Left colon (tissue), 2 donors: ENCODE data around the gene PKP3. TPM values are rescaled to one million over a fixed set of nuclear protein-coding genes. Genes with fewer than 3 reads are reported as not detected.
"Not testable (repeated sequence)": the region's sequence is repeated elsewhere in the genome, so short reads cannot be mapped to it uniquely, and the experiment has no call there.

Source experiments
- ATAC-seq: fragments of 200-7000 bp; cut with Tn5 transposase; one replicate; pipeline ENCODE4 v1.9.1; 2020; ENCODE audit warnings: mild to moderate bottlenecking, moderate library complexity
- DNase-seq, 2 donors: peaks; one replicate each; pipeline ENCODE4 v3.0.0-alpha.2; 2020
- intact Hi-C, 2 donors: fragments of 100-400 bp; cut with DNase I in 1 of 2; cut with micrococcal nuclease in 1 of 2; formaldehyde crosslinking; loops; one replicate each; pipeline versions ENCODE4 v1.11.2 to v1.14.0; 2022; cut with DNase I, micrococcal nuclease
- total RNA-seq, 2 donors: library from RNA; stranded (reverse); fragmentation: NEBNext Ultra II Directional; extraction: Animal tissue kit (Norgen Biotek cat#: 25700); gene quantifications; one replicate each; pipeline ENCODE4 v1.2.1, GENCODE V29; 2021
- donor health status: DM: no; HTN: no; CAD: no.
- donor health status: DM: yes; HTN: yes; CAD: no.

Gene PKP3
- total RNA-seq, 2 donors from 2014 or later, result 168 to 194 TPM

- ATAC-seq (peak; percentile 0), DNase-seq (peak in 1 of 2 donors; percentile 53)
- intact Hi-C loops, result no loop called here
These were observed 11.4 kb downstream of the PKP3 start for GRCh38 chr11:405323-405953.

- peak; percentile 8 for ATAC-seq
- intact Hi-C loops, result no loop called here
- peak in 1 of 2 donors; percentile 37 for DNase-seq
These were observed 12.2 kb downstream of the PKP3 start for GRCh38 chr11:405954-406795.

DNA sequence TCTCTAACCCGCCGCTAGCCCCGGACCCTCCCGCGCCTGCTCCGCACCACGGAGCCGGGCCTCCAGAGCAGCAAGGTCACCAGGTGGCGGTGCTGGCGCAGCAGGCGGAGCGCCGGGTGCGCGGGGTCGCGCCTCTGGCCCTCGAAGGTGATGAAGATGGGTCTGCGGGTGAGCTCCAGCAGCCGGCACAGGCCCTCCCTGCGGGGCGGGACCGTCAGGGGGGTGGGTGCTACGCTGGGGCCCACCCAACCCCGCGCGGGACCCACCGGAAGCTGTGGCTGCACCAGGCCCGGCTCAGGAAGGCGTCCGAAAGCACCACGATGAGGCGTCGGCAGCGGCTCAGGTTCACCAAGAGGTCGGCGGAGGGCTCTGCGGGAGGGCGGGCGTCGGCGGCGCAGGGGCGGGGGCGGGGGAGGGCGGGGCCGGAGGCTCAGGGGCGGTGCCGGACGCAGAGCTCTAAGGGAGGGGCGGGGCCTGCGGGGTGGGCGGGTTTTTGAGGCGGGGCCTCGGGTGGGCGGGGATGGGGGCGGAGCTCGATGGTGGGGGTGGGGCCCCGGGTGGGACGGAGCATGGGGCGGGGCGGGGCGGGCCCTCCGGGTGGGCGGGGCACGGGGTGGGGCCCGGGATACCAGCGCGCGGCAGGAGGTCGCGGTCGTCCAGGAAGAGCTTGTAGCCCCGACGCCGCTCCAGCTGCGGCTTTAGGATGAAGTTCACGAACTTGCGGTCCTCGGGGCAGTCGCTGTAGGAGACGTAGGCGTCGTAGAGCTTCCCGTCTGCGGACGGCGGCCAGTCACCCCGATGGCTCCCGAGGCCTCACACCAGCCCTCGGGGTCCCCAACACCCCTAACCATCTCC, 13.0 kb downstream of the PKP3 start:
- peak; percentile 68 for ATAC-seq
- intact Hi-C loops, result no loop called here

DNA sequence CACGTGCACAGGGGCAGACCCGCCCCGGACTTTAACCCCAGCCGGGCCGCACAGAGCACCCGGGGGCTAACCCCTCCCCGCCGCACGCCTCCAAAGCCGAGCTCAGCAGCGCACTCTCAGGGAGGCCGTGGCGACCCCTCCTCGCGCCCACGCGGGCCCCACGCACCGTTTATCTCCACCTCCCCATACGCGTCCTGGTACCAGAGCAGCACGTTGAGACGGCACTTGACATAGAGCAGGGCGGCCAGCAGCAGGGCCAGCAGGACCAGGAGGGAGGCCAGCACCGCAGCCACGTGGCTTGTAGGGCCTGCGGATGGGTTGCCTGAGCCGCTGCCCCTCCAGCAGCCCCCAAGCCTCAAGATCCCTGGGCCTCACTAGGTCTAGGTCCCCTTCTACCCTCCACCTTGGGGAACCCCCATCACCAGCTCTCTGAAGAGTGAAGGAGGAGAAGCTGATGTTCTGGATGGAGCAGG, 13.7 kb downstream of the PKP3 start:
- no peak for DNase-seq
- peak; percentile 5 for ATAC-seq
- intact Hi-C loops, result no loop called here

More for the DNA sequence above, 13.0 kb downstream of the PKP3 start:
- peak; percentile 89 to 92 for DNase-seq

GRCh38 chr11:408154-409007, 14.4 kb downstream of the PKP3 start:
- ATAC-seq (no peak), DNase-seq (no peak)
- intact Hi-C loops, result no loop called here

GRCh38 chr11:409008-409599, 15.1 kb downstream of the PKP3 start:
- DNase-seq (no peak), ATAC-seq (no peak)
- intact Hi-C loops, result no loop called here

- ATAC-seq, result no peak
- DNase-seq, result no peak
- intact Hi-C loops, result no loop called here
These were observed 15.8 kb downstream of the PKP3 start for GRCh38 chr11:409600-410483.

DNA sequence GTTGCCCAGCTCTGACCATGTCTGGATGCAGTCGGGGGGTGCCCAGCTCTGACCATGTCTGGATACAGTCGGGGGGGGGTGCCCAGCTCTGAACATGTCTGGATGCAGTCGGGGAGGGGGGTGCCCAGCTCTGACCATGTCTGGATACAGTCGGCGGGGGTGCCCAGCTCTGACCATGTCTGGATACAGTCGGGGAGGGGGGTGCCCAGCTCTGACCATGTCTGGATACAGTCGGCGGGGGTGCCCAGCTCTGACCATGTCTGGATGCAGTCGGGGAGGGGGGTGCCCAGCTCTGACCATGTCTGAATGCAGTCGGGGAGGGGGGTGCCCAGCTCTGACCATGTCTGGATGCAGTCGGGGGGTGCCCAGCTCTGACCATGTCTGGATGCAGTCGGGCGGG, 16.7 kb downstream of the PKP3 start:
- ATAC-seq, intact Hi-C loops: not testable (repeated sequence)
- DNase-seq, result peak in 1 of 2 donors; percentile 14

- ATAC-seq, intact Hi-C loops: not testable (repeated sequence)
- peak in 1 of 2 donors; percentile 23 for DNase-seq
These were observed 17.5 kb downstream of the PKP3 start for GRCh38 chr11:411520-411919.

DNA sequence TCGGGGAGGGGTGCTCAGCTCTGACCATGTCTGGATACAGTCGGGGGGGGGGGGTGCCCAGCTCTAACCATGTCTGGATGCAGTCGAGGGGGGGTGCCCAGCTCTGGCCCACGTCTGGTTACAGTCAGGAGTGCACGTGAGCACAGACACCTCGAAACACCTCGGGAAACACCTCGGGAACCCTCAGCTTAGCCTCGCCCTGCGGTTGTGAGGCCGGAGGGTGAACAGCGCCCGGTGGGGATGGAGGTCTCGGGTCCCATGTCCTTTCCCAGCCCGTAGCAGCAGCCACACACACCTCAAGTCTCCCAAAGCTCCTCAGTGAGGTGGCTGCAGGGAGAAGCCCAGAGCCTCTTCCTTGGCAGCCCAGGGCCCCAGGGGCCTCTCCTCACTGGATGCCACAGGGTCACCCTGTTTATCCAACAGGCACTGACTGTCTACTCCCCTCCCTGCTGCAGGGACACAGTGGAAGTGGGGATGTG, 18.7 kb downstream of the PKP3 start:
- ATAC-seq (no peak), DNase-seq (peak in 1 of 2 donors; percentile 19)
- intact Hi-C loops, result no loop called here

DNA sequence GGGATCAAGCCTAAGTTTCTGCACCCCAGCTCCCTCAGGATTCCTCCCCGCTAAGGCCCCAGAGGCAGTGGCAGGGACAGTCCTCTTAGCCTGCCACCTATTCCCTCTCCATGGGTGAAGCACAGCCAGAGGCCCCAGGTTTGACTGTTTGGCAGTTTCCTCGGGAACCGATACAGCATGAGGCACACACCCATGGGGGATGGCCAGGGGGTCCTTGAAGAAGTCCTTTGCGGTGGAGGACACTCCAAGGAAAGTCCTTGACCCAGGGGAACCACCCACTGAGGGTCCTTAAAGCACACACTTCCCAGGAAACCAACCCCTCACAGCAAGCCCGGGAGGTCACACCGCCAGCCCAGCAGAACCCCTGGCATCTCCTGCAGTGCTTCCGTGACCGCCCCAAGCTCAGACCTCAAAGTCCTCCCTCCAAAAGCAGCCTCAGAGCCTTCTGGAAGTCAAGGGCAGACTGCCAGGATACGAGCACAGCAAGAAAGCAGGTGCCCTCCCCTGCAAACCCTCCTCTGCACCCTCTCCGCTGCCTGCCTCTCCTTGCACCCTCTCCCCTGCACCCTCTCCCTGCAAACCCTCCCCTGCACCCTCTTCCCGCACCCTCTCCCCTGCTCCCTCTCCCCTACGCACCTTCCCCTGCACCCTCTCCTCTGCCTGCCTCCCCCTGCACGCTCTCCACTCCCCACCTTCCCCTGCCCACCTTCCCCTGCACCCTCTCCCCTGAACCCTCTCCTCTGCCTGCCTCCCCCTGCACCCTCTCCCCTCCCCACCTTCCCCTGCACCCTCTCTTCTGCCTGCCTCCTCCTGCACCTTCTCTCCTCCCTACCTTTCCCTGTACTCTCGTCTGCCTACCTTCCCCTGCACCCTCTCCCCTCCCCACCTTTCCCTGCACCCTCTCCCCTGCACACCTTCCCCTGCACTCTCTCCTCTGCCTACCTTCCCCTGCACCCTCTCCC, 19.4 kb downstream of the PKP3 start:
- DNase-seq (peak in 1 of 2 donors; percentile 24), ATAC-seq (no peak)
- intact Hi-C loops, result no loop called here

GRCh38 chr11:414318-414857, 20.4 kb downstream of the PKP3 start:
- ATAC-seq (no peak), DNase-seq (peak; percentile 26 to 30)

GRCh38 chr11:415640-416041, 21.6 kb downstream of the PKP3 start:
- intact Hi-C loops, result no loop called here
- ATAC-seq, result peak; percentile 4
- peak in 1 of 2 donors; percentile 28 for DNase-seq

More at GRCh38 chr11:414318-414857, 20.4 kb downstream of the PKP3 start:
- intact Hi-C loops, result no loop called here

DNA sequence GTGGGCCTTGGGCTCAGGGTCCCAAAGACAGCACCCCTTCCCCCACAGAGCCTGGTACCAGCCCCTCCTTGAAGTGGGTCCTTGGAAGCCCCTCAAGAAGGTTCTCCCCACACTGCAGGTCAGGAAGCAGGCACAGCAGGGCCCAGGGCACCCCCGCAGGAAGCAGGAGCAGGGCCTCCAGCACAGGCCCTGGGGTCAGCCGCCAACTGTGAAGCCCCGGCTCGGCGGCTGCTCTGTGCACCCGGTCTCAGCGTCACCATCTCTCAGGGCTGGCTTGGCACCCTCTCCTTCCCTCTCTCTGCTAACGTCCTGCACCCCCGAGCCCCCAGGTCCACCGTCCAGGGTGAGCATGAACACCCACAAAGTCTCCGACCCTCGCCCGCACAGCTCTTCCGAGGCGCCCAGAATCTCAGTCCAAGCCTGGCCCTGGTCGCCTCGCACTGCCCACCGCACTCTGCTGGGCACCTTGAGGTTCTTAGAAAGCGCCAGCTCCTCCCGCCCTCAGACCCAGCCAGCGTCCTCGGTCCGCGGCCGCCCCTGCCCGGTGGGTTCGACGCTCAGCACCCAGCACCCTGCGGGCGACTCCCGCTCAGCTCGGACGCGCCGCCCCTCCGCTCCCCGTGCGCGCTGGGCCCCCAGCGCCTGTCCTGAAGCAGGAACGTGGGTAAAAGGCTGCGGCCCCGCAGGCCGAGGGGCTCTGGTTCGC, 22.2 kb downstream of the PKP3 start:
- intact Hi-C loops, result no loop called here
- DNase-seq (peak in 1 of 2 donors; percentile 32), ATAC-seq (peak; percentile 23)
